HCT116 (cell line): ENCODE measurements around the gene FMN1. TPM values are rescaled to one million over a fixed set of nuclear protein-coding genes. Genes with fewer than 3 reads are reported as not detected.

Source experiments
- ATAC-seq: fragments of 200-7000 bp; cut with Tn5 transposase; 2 replicates; pipeline ENCODE4 v1.9.1; 2020; ENCODE audit warnings: mild to moderate bottlenecking, moderate library complexity
- BruUV-seq: library from RNA; stranded (reverse); fragments of 400-500 nt; replicated peaks from 2 replicates; lab custom pipeline; 2021; lab: Mats Ljungman, UMichigan
- CTCF ChIA-PET: fragments of 300-600 bp; sonication (Branson Sonifier 250); formaldehyde crosslinking; loops from one replicate; lab custom pipeline; 2021; ENCODE audit warnings: antibody characterized with exemption; lab: Charles Lee
- POLR2A ChIA-PET: fragments of 300-600, 350-600 bp; sonication (Branson Sonifier 250); formaldehyde crosslinking; loops from one replicate; lab custom pipeline; 2021; ENCODE audit warnings: antibody characterized with exemption; lab: Charles Lee
- RAD21 ChIA-PET, 2 experiments: fragments of 300-600 bp; sonication (Branson Sonifier 250); formaldehyde crosslinking; loops; one replicate each; lab custom pipeline; 2023; ENCODE audit warnings: low total read pairs in 2 of 2; ENCODE audit not compliant: uncharacterized antibody in 2 of 2, unreplicated experiment in 2 of 2, low non-redundant PET in 1 of 2; lab: Charles Lee
- DNase-seq: peaks from one replicate; pipeline ENCODE4 v3.0.0-alpha.2; 2010; ENCODE audit warnings: low read depth, low spot score
- H2AFZ ChIP-seq: fragments of 200-600 bp; shearing (Covaris generic), sonication (generic); 2 replicates; pipeline ENCODE4 v1.6.1; 2017; ENCODE audit warnings: low read depth, mixed run types, mixed read lengths, antibody characterized with exemption, low read length; ENCODE audit not compliant: poor library complexity, severe bottlenecking
- H3K27ac ChIP-seq: 2 replicates; pipeline ENCODE4 v1.5.1; 2012; ENCODE audit warnings: low read depth, low read length
- H3K27me3 ChIP-seq: fragments of 200-600 bp; sonication (generic); 2 replicates; pipeline ENCODE4 v1.6.1; 2016; ENCODE audit warnings: mixed run types, low read length, mixed read lengths; ENCODE audit not compliant: insufficient read depth
- H3K36me3 ChIP-seq, 2 experiments: fragments of 200-500 bp in 1 of 2; fragments of 200-600 bp in 1 of 2; sonication (Bioruptor generic) in 1 of 2; sonication (generic) in 1 of 2; 2 replicates each; pipeline versions ENCODE4 v1.5.1 to v1.6.1; 2014 to 2016; ENCODE audit warnings: low read length in 2 of 2, inconsistent platforms in 1 of 2, mixed read lengths in 1 of 2, mixed run types in 1 of 2; ENCODE audit not compliant: insufficient read depth in 2 of 2, control insufficient read depth in 1 of 2
- H3K4me1 ChIP-seq, 2 experiments: fragments of 200-600 bp in 1 of 2; sonication (generic) in 1 of 2; 2 replicates each; pipeline versions ENCODE4 v1.5.1 to v1.6.1; 2012 to 2017; ENCODE audit warnings: low read length in 2 of 2, inconsistent platforms in 1 of 2, mild to moderate bottlenecking in 1 of 2, mixed read lengths in 1 of 2, mixed run types in 1 of 2, moderate library complexity in 1 of 2; ENCODE audit not compliant: insufficient read depth in 2 of 2, control insufficient read depth in 1 of 2
- H3K4me2 ChIP-seq: fragments of 200-600 bp; sonication (generic); 2 replicates; pipeline ENCODE4 v1.6.1; 2017; ENCODE audit warnings: mixed run types, low read length, mixed read lengths
- H3K4me3 ChIP-seq, 2 experiments: fragments of 200-600 bp in 1 of 2; sonication (generic) in 1 of 2; replicated peaks in 1 of 2; 2 replicates each; pipeline ENCODE4 v1.5.1; 2011 to 2016; ENCODE audit warnings: low read length in 2 of 2, control low read depth in 1 of 2, low read depth in 1 of 2, mild to moderate bottlenecking in 1 of 2, mixed read lengths in 1 of 2, mixed run types in 1 of 2
- H3K79me2 ChIP-seq: fragments of 200-600 bp; sonication (generic); 2 replicates; pipeline ENCODE4 v1.6.1; 2017; ENCODE audit warnings: mild to moderate bottlenecking, mixed run types, low read length, moderate library complexity, mixed read lengths; ENCODE audit not compliant: insufficient read depth
- H3K9ac ChIP-seq: fragments of 200-600 bp; sonication (generic); 2 replicates; pipeline ENCODE4 v1.6.1; 2016; ENCODE audit warnings: low read length, mixed read lengths
- H3K9me2 ChIP-seq: fragments of 200-600 bp; sonication (generic), shearing (Covaris generic); 2 replicates; pipeline ENCODE4 v1.6.1; 2017; ENCODE audit warnings: mixed run types, mild to moderate bottlenecking, moderate library complexity; ENCODE audit not compliant: insufficient read depth
- H3K9me3 ChIP-seq, 2 experiments: fragments of 200-500 bp in 1 of 2; fragments of 200-600 bp in 1 of 2; sonication (Bioruptor generic) in 1 of 2; sonication (generic) in 1 of 2; 2 replicates each; pipeline ENCODE4 v1.6.1; 2014 to 2017; ENCODE audit warnings: low read length in 2 of 2, mixed read lengths in 2 of 2, inconsistent platforms in 1 of 2, low read depth in 1 of 2, mild to moderate bottlenecking in 1 of 2, mixed run types in 1 of 2, moderate library complexity in 1 of 2; ENCODE audit not compliant: control insufficient read depth in 1 of 2, insufficient read depth in 1 of 2
- H4K20me1 ChIP-seq: fragments of 200-600 bp; sonication (generic), shearing (Covaris generic); 2 replicates; pipeline ENCODE4 v1.6.1; 2017; ENCODE audit warnings: mixed run types, mild to moderate bottlenecking, moderate library complexity; ENCODE audit not compliant: insufficient read depth
- CBX3 ChIP-seq: IDR thresholded peaks from 2 replicates; pipeline ENCODE4 v1.6.1; 2012; ENCODE audit warnings: low read depth
- CEBPB ChIP-seq: IDR thresholded peaks from 2 replicates; pipeline ENCODE4 v1.6.1; 2012; ENCODE audit warnings: low read depth
- ELF1 ChIP-seq: IDR thresholded peaks from 2 replicates; pipeline ENCODE4 v1.6.1; 2012; ENCODE audit warnings: low read depth, borderline replicate concordance
- FOSL1 ChIP-seq: IDR thresholded peaks from 2 replicates; pipeline ENCODE4 v1.6.1; 2012; ENCODE audit warnings: low read depth
- JUND ChIP-seq: IDR thresholded peaks from 2 replicates; pipeline ENCODE4 v1.6.1; 2012
- POLR2A ChIP-seq: IDR thresholded peaks from 2 replicates; pipeline ENCODE4 v1.7.0; 2011; ENCODE audit warnings: borderline replicate concordance; ENCODE audit not compliant: insufficient read depth, insufficient read length; ENCODE audit errors: extremely low read depth
- RAD21 ChIP-seq: IDR thresholded peaks from 2 replicates; pipeline ENCODE4 v1.6.1; 2012; ENCODE audit warnings: low read depth, mild to moderate bottlenecking
- SP1 ChIP-seq: IDR thresholded peaks from 2 replicates; pipeline ENCODE4 v1.6.1; 2012; ENCODE audit warnings: low read depth
- SRF ChIP-seq: IDR thresholded peaks from 2 replicates; pipeline ENCODE4 v1.6.1; 2012; ENCODE audit warnings: low read depth
- YY1 ChIP-seq: IDR thresholded peaks from 2 replicates; pipeline ENCODE4 v1.6.1; 2011; ENCODE audit warnings: low read length, low read depth, moderate library complexity, mild to moderate bottlenecking; ENCODE audit not compliant: insufficient replicate concordance; ENCODE audit errors: extremely low read depth
- ZFX ChIP-seq: fragments of 450-650 bp; IDR thresholded peaks from 2 replicates; pipeline ENCODE4 v1.6.1; 2017
- ZNF274 ChIP-seq: fragments of 200-500 bp; sonication (Bioruptor generic); IDR thresholded peaks from 2 replicates; pipeline ENCODE4 v1.6.1; 2014; ENCODE audit warnings: mild to moderate bottlenecking, low read depth, low read length, inconsistent platforms
- intact Hi-C: fragments of 100-400 bp; cut with micrococcal nuclease; formaldehyde crosslinking; loops from 2 replicates; pipeline ENCODE4 v1.10.0; 2022
- total RNA-seq: library from RNA; stranded (reverse); gene quantifications from one replicate; pipeline ENCODE4 v1.2.1, GENCODE V29; 2021; ENCODE audit not compliant: unreplicated experiment
- TF ChIP-seq, protein P1 (sequence below): IDR thresholded peaks from 2 replicates; pipeline ENCODE4 v1.6.1; 2012
- TF ChIP-seq, protein P2 (sequence below): IDR thresholded peaks from 2 replicates; pipeline ENCODE4 v1.6.1; 2012

The FMN1 gene
- total RNA-seq, 1 experiment from 2014 or later = 0.39 TPM

DNA sequence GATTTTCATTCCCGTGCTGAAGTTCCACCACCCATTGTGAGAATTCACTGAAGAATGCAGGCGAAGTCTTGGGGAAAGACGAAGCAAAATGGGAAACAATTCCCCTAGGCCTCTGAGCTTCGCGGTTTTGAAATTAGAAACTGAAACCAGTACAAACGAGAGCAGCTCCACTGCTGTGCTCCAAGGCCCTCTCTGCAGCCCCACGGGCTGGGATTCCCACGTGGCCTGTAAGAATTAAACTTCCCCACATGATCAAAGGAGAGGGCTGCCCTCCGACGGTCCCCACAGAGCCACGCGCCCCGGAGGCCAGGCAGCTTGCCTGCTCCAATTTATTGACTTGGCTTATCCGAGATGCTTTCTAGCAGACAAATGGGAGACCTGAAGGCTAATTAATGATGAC is 332.8 kb downstream of the FMN1 start:
- Histone ChIP-seq H3K27ac (no peak overlapping the region), H3K79me2 (no peaks in the 10 kb centered on the region), H3K4me2 (no peak overlapping the region), H3K9me2 (no peaks in the 10 kb centered on the region), H3K36me3 (no peaks in the 10 kb centered on the region), H3K9ac (no peak overlapping the region), H4K20me1 (no peaks in the 10 kb centered on the region), H2AFZ (no peak overlapping the region), H3K4me1 (peaks cover 3 to 6% of the 10 kb centered on the region in 2 experiments; a peak in 3 of 4 replicates), H3K9me3 (no peaks in the 10 kb centered on the region), H3K4me3 (no peak overlapping the region), H3K27me3 (no peaks in the 10 kb centered on the region)
- DNase-seq (no peak), ATAC-seq (no peak)
- ChIA-PET POLR2A (no interaction called here), RAD21 (no interaction called here), CTCF (interaction anchor here (1.1 kb wide), 1 partner anchor 10 kb away, joined by 3 read pairs; no protein-coding TSS in a partner anchor)
- TF ChIP-seq YY1 (no peak), ZFX (no peak), RAD21 (no peak), ELF1 (no peak), FOSL1 (no peak), POLR2A (no peak), CEBPB (no peak), SP1 (no peak), JUND (no peak), SRF (no peak), CBX3 (no peak)
- TF ChIP-seq, protein P1, sequence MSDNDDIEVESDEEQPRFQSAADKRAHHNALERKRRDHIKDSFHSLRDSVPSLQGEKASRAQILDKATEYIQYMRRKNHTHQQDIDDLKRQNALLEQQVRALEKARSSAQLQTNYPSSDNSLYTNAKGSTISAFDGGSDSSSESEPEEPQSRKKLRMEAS = no peak
- BruUV-seq = no TSS peak
- intact Hi-C loops = no loop called here

DNA sequence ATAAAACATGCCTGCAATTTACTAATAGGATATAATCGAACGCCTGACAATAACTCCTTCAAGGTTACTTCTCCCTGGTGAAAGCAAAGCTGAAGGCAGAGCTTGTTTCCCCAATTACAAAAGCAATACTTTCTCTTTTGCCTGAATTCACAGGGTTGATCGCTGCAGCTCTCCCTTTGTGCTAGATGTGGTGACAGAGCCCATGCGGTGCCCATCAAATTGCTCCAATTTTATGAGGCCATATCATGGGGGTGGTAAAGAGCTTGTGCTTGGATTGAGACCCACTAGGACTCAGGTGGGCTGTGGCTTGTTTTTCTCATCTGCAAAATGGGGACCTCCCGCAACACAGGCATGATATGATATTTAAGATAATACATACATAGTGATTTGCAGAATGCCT is 333.3 kb downstream of the FMN1 start:
- no peak overlapping the region for H2AFZ ChIP-seq
- no peak overlapping the region for H3K4me3 ChIP-seq
- DNase-seq (no peak), ATAC-seq (no peak)
- no peaks in the 10 kb centered on the region for H3K36me3 ChIP-seq
- H3K4me1 ChIP-seq = peaks cover under 1 to 6% of the 10 kb centered on the region in 2 experiments; a peak in 3 of 4 replicates
- intact Hi-C loops = no loop called here
- H3K9ac ChIP-seq = no peak overlapping the region
- no peaks in the 10 kb centered on the region for H3K9me3 ChIP-seq
- ChIA-PET RAD21 (no interaction called here), POLR2A (no interaction called here), CTCF (no interaction called here)
- TF ChIP-seq ZFX (no peak), RAD21 (no peak), YY1 (no peak), JUND (no peak), ZNF274 (no peak), FOSL1 (no peak)
- TF ChIP-seq, protein P2, sequence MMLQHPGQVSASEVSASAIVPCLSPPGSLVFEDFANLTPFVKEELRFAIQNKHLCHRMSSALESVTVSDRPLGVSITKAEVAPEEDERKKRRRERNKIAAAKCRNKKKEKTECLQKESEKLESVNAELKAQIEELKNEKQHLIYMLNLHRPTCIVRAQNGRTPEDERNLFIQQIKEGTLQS = no peak
- H3K9me2 ChIP-seq = no peaks in the 10 kb centered on the region
- no peaks in the 10 kb centered on the region for H3K27me3 ChIP-seq
- H3K27ac ChIP-seq = no peak overlapping the region
- no peaks in the 10 kb centered on the region for H3K79me2 ChIP-seq
- no TSS peak for BruUV-seq
- no peak overlapping the region for H3K4me2 ChIP-seq
- H4K20me1 ChIP-seq = no peaks in the 10 kb centered on the region
